Measurements from ENCODE around the gene CIAO2A. TPM values are rescaled to one million over a fixed set of nuclear protein-coding genes. Genes with fewer than 3 reads are reported as not detected.
"Not testable (repeated sequence)": the region's sequence is repeated elsewhere in the genome, so short reads cannot be mapped to it uniquely, and the experiment has no call there.

Gene CIAO2A
- total RNA-seq, 1 experiment from 2014 or later, result 38.7 TPM

DNA sequence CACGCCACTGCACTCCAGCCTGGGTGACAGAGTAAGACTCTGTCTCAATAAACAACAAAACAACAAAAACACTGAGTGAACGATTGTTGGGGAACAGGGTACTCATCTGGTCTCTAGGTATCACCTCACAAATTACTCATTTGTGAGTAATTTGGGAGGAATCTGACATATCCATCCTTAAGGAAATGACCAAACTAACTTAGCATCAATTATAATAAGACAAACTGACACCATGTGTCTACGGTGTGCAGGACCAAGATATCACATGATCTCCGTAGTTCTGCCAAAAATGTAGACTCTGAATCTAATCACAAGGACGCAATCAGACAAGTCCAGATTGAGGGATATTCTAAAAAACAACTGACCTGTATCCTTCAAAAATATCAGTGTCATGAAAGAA lies 35.4 kb downstream of the CIAO2A start:
- no peak overlapping the region for H3K27ac Mint-ChIP-seq (ENCODE audit: low read depth, unreplicated experiment)
- peaks cover 5% of the 10 kb centered on the region for H3K4me1 Mint-ChIP-seq (ENCODE audit: insufficient read depth, unreplicated experiment)
- no peaks in the 10 kb centered on the region for H3K36me3 Mint-ChIP-seq (ENCODE audit: insufficient read depth, unreplicated experiment)
- TF ChIP-seq, protein P1, sequence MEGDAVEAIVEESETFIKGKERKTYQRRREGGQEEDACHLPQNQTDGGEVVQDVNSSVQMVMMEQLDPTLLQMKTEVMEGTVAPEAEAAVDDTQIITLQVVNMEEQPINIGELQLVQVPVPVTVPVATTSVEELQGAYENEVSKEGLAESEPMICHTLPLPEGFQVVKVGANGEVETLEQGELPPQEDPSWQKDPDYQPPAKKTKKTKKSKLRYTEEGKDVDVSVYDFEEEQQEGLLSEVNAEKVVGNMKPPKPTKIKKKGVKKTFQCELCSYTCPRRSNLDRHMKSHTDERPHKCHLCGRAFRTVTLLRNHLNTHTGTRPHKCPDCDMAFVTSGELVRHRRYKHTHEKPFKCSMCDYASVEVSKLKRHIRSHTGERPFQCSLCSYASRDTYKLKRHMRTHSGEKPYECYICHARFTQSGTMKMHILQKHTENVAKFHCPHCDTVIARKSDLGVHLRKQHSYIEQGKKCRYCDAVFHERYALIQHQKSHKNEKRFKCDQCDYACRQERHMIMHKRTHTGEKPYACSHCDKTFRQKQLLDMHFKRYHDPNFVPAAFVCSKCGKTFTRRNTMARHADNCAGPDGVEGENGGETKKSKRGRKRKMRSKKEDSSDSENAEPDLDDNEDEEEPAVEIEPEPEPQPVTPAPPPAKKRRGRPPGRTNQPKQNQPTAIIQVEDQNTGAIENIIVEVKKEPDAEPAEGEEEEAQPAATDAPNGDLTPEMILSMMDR (IDR thresholded peaks at IDR 0.05; ENCODE audit: unreplicated experiment), result no peak
- POLR2A ChIA-PET, result no interaction called here
- no peak for DNase-seq (ENCODE audit: unreplicated experiment)
- no peak overlapping the region for H3K4me3 Mint-ChIP-seq (ENCODE audit: unreplicated experiment)
- no peaks in the 10 kb centered on the region for H3K27me3 Mint-ChIP-seq (ENCODE audit: insufficient read depth, unreplicated experiment)
- CTCF ChIA-PET, result interaction anchor here (3.0 kb wide), 1 partner anchor 9 kb away, joined by 17 read pairs; no protein-coding TSS in a partner anchor
- BruUV-seq (replicated peaks), result no TSS peak
- intact Hi-C loops (cut with micrococcal nuclease), result no loop called here
- no peaks in the 10 kb centered on the region for H3K9me3 Mint-ChIP-seq (ENCODE audit: unreplicated experiment)

DNA sequence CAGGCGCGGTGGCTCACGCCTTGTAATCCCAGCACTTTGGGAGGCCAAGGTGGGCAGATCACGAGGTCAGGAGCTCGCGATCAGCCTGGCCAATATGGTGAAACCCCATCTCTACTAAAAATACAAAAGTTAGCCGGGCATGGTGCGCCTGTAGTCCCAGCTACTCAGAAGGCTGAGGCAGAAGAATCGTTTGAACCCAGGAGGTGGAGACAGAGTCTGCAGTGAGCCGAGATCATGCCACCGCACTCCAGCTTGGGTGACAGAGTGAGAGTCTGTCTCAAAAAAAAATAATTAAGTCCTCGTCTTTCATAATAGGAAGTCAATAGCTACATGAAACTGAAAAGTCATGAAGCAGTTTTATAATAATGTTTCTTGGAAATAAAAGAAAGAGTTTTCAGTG lies 40.0 kb downstream of the CIAO2A start:
- H3K4me1 Mint-ChIP-seq (ENCODE audit: insufficient read depth, unreplicated experiment); H3K36me3 Mint-ChIP-seq (ENCODE audit: insufficient read depth, unreplicated experiment); H3K27ac Mint-ChIP-seq (ENCODE audit: low read depth, unreplicated experiment); H3K27me3 Mint-ChIP-seq (ENCODE audit: insufficient read depth, unreplicated experiment); H3K9me3 Mint-ChIP-seq (ENCODE audit: unreplicated experiment); DNase-seq (ENCODE audit: unreplicated experiment); intact Hi-C loops (cut with micrococcal nuclease); H3K4me3 Mint-ChIP-seq (ENCODE audit: unreplicated experiment); BruUV-seq (replicated peaks): not testable (repeated sequence)
- CTCF ChIA-PET, result interaction anchor here (1.0 to 1.6 kb wide), 3 partner anchors 108 to 302 kb away, joined by 3 to 6 read pairs (median 3); no protein-coding TSS in a partner anchor
- POLR2A ChIA-PET, result interaction anchor here (0.6 kb wide), 1 partner anchor 108 kb away, joined by 3 read pairs; no protein-coding TSS in a partner anchor

DNA sequence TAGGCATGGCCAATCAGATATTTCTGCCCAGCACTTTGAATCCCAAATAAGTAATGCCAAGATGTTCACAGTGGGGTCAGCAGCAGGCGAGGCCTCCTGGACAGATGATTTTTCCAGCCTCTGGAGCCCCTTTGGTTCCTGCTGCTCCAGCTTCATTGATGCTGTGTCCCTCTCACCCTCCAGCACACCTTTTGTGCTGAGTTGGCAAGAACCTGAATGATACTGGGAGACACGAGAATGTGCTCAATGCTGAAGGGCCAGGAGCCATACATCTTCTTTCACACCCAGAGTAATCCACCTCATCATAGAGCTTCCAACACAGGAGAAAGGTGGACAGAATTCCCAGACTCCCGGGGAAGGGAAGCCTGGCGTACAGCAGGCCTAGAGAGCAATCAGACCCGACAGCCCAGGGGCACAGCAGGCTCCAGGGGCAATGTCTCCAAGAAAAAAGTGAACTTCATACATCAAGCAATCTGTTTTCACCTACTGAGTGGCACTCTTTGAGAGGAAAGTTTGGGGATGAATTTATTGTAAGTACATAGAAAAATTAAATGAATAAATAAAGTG lies 40.6 kb downstream of the CIAO2A start:
- CTCF ChIA-PET, result interaction anchor here (1.0 to 1.6 kb wide), 4 partner anchors 15 to 301 kb away, joined by 3 to 6 read pairs (median 3); no protein-coding TSS in a partner anchor
- intact Hi-C loops (cut with micrococcal nuclease), result no loop called here
- POLR2A ChIA-PET, result no interaction called here

DNA sequence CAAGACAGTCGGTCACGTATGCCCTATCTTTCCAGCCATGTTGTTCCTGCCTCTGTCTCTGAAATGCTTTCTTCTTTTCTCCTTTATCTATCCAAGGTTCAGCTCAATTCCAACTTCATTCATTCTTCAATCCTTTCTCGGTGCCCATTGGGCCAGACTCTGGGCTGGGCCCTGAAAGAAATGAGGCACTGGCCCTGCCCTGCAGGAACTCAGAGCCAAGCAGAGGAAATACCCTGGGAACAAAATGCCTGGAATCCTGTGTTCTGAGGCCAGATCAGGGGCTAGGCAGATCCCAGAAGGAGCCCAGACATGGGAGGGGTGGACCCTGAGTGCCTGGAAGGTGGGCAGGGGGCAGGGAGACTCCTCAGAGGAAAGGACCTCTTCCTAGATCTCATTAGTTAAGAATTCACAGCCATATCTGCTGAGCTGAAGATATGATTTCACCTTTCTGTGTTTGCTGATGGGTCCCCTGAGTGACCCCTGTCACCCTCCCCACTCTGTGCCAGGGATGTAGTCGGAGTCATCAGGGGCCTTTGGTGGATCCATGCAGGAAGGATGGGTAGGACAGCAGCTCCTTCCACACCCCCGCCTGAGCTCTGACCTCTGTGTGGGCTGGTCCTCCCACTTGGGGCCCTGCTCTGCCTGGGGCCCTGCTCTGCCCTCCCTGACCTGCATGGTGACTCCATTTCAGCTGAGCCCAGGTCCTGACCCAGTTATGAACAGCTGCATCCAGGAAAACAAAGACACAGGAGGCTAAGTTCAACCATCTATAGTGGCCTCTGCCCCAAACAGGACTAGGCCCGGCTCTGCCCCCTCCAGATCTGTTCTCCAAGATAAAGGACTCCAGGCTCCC lies 42.0 kb downstream of the CIAO2A start:
- ChIA-PET POLR2A (no interaction called here), CTCF (interaction anchor here (1.1 to 1.6 kb wide), 3 partner anchors 16 to 106 kb away, joined by 3 to 6 read pairs (median 4); no protein-coding TSS in a partner anchor)
- DNase-seq (ENCODE audit: unreplicated experiment), result no peak
- no TSS peak for BruUV-seq (replicated peaks)
- Mint-ChIP-seq H3K9me3 (ENCODE audit: unreplicated experiment) (no peaks in the 10 kb centered on the region), H3K4me3 (ENCODE audit: unreplicated experiment) (no peak overlapping the region), H3K27ac (ENCODE audit: low read depth, unreplicated experiment) (no peak overlapping the region), H3K27me3 (ENCODE audit: insufficient read depth, unreplicated experiment) (peaks cover 12% of the 10 kb centered on the region), H3K4me1 (ENCODE audit: insufficient read depth, unreplicated experiment) (peaks cover 3% of the 10 kb centered on the region), H3K36me3 (ENCODE audit: insufficient read depth, unreplicated experiment) (no peaks in the 10 kb centered on the region)
- TF ChIP-seq, protein P1 (IDR thresholded peaks at IDR 0.05; ENCODE audit: unreplicated experiment), result no peak
- intact Hi-C loops (cut with micrococcal nuclease), result no loop called here

More for the DNA sequence above, 40.6 kb downstream of the CIAO2A start:
- no peak overlapping the region for H3K27ac Mint-ChIP-seq (ENCODE audit: low read depth, unreplicated experiment)
- H3K9me3 Mint-ChIP-seq (ENCODE audit: unreplicated experiment), result no peaks in the 10 kb centered on the region
- no TSS peak for BruUV-seq (replicated peaks)
- no peaks in the 10 kb centered on the region for H3K4me1 Mint-ChIP-seq (ENCODE audit: insufficient read depth, unreplicated experiment)
- H3K27me3 Mint-ChIP-seq (ENCODE audit: insufficient read depth, unreplicated experiment), result peaks cover 12% of the 10 kb centered on the region
- no peak overlapping the region for H3K4me3 Mint-ChIP-seq (ENCODE audit: unreplicated experiment)
- no peaks in the 10 kb centered on the region for H3K36me3 Mint-ChIP-seq (ENCODE audit: insufficient read depth, unreplicated experiment)
- no peak for DNase-seq (ENCODE audit: unreplicated experiment)
- TF ChIP-seq, protein P1 (IDR thresholded peaks at IDR 0.05; ENCODE audit: unreplicated experiment), result no peak
